ENCODE results near the gene KRAS.

KRAS gene

DNA sequence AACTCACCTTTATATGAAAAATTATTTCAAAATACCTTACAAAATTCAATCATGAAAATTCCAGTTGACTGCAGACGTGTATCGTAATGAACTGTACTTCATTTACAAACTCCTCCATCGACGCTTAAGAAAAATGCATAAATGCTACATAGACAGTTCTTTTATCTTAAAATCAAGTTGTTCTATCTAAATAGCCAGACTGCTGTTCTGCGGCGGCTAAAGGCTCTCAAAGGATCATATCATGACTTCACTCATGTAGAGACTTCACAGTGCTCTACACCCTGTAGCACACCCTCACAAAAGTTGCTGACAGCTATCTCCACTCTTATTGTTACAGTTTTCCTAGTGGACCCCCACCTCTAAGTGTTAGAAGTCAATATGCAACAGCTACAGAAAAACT lies 5.2 kb downstream of the KRAS start:
- Histone ChIP-seq H3K9me2 (replicated peaks; ENCODE audit: control insufficient read depth, low read length) (no peaks in the 10 kb centered on the region), H3K4me2 (ENCODE audit: low read length) (no peak overlapping the region), H4K20me1 (ENCODE audit: control insufficient read depth, insufficient read depth, low read depth, low read length) (0 out of 2 replicates have a peak, but pooled peaks cover 4% of the 10 kb centered on the region), H3F3A (ENCODE audit: control insufficient read depth, insufficient read depth) (peaks cover 20% of the 10 kb centered on the region; the same call in 1 of the 2 replicates), H3K9me3 (ENCODE audit: control insufficient read depth, insufficient read depth, low read length) (no peaks in the 10 kb centered on the region), H3K27me3 (ENCODE audit: control insufficient read depth, low read length) (no peaks in the 10 kb centered on the region), H3K4me1 (ENCODE audit: control insufficient read depth, low read length) (peaks cover 16% of the 10 kb centered on the region), H3K79me2 (ENCODE audit: control insufficient read depth, low read length) (peaks cover 63% of the 10 kb centered on the region), H3K36me3 (ENCODE audit: control insufficient read depth, low read length) (peaks cover 41% of the 10 kb centered on the region), H3K27ac (ENCODE audit: low read depth, low read length) (no peak overlapping the region), H3K4me3 (ENCODE audit: low read length) (no peak overlapping the region)
- no peak for TF ChIP-seq EZH2phosphoT487 (IDR thresholded peaks at IDR 0.05; ENCODE audit: borderline replicate concordance, low read length)
- TF ChIP-seq, protein P1, sequence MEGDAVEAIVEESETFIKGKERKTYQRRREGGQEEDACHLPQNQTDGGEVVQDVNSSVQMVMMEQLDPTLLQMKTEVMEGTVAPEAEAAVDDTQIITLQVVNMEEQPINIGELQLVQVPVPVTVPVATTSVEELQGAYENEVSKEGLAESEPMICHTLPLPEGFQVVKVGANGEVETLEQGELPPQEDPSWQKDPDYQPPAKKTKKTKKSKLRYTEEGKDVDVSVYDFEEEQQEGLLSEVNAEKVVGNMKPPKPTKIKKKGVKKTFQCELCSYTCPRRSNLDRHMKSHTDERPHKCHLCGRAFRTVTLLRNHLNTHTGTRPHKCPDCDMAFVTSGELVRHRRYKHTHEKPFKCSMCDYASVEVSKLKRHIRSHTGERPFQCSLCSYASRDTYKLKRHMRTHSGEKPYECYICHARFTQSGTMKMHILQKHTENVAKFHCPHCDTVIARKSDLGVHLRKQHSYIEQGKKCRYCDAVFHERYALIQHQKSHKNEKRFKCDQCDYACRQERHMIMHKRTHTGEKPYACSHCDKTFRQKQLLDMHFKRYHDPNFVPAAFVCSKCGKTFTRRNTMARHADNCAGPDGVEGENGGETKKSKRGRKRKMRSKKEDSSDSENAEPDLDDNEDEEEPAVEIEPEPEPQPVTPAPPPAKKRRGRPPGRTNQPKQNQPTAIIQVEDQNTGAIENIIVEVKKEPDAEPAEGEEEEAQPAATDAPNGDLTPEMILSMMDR (IDR thresholded peaks at IDR 0.05; ENCODE audit: low read depth, low read length, poor library complexity, severe bottlenecking): no peak

DNA sequence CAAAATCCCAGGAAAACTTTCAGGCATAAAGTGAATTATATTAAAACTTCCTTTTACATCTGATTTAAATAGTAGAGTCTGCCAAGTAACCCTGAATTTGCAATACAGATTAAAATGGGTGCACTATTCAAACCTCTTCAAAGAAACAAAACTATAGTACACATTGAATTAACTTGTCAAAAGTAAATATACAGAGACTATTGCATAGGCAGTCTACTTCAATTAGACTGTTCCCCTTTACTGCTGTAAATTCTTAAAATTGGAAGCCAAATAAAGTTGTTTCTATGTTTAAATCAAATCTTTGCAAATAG lies 7.1 kb downstream of the KRAS start:
- H3K79me2 ChIP-seq (ENCODE audit: control insufficient read depth, low read length): peaks cover 62% of the 10 kb centered on the region
- TF ChIP-seq EZH2phosphoT487 (IDR thresholded peaks at IDR 0.05; ENCODE audit: borderline replicate concordance, low read length): no peak
- TF ChIP-seq, protein P1 (IDR thresholded peaks at IDR 0.05; ENCODE audit: low read depth, low read length, poor library complexity, severe bottlenecking): no peak
- no peaks in the 10 kb centered on the region for H3K9me3 ChIP-seq (ENCODE audit: control insufficient read depth, insufficient read depth, low read length)
- no peak overlapping the region for H3K4me3 ChIP-seq (ENCODE audit: low read length)
- H3K27ac ChIP-seq (ENCODE audit: low read depth, low read length): no peak overlapping the region
- peaks cover 8% of the 10 kb centered on the region for H3K4me1 ChIP-seq (ENCODE audit: control insufficient read depth, low read length)
- H4K20me1 ChIP-seq (ENCODE audit: control insufficient read depth, insufficient read depth, low read depth, low read length): 0 out of 2 replicates have a peak, but pooled peaks cover 4% of the 10 kb centered on the region
- no peak overlapping the region for H3K4me2 ChIP-seq (ENCODE audit: low read length)
- no peaks in the 10 kb centered on the region for H3K27me3 ChIP-seq (ENCODE audit: control insufficient read depth, low read length)
- H3K36me3 ChIP-seq (ENCODE audit: control insufficient read depth, low read length): peaks cover 52% of the 10 kb centered on the region
- peaks cover 20% of the 10 kb centered on the region; the same call in 1 of the 2 replicates for H3F3A ChIP-seq (ENCODE audit: control insufficient read depth, insufficient read depth)
- no peaks in the 10 kb centered on the region for H3K9me2 ChIP-seq (replicated peaks; ENCODE audit: control insufficient read depth, low read length)

DNA sequence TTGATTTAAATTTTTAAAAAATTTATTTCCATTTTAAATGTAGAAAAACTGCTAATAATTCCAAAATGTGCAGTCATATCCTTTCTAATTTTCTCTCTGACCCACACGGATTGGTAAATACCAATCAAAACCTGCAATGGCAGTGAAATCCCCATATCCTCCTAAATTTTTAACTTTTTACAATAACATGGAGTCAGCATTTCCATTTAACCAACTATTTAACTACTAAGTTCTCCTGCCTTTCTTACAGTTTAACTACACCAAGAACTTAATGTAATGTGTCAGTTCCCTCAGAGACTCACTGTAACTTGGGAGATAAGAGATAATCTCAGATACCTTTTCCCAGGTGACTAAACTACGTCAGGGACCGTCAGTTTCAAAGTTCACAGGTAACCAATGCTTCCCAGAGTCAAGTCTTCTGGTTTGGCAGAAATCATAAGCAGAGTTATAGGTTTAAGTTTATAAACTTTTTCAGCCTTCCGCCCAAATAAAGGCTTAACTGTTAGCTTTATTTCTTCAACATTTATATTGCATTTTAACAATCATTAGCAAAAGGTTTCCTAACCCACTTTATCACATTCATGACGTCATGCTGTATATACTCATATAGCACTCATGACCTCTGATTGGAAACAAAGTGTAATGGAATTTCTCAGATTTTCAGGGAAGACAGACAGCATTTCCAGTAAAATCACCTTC lies 7.6 kb downstream of the KRAS start:
- Histone ChIP-seq H3K79me2 (ENCODE audit: control insufficient read depth, low read length) (peaks cover 60% of the 10 kb centered on the region), H3K4me3 (ENCODE audit: low read length) (no peak overlapping the region), H3K4me2 (ENCODE audit: low read length) (no peak overlapping the region), H3K9me2 (replicated peaks; ENCODE audit: control insufficient read depth, low read length) (no peaks in the 10 kb centered on the region), H3K36me3 (ENCODE audit: control insufficient read depth, low read length) (peaks cover 51% of the 10 kb centered on the region), H4K20me1 (ENCODE audit: control insufficient read depth, insufficient read depth, low read depth, low read length) (0 out of 2 replicates have a peak, but pooled peaks cover 4% of the 10 kb centered on the region), H3K9me3 (ENCODE audit: control insufficient read depth, insufficient read depth, low read length) (no peaks in the 10 kb centered on the region), H3K27ac (ENCODE audit: low read depth, low read length) (no peak overlapping the region), H3F3A (ENCODE audit: control insufficient read depth, insufficient read depth) (peaks cover 20% of the 10 kb centered on the region; the same call in 1 of the 2 replicates), H3K27me3 (ENCODE audit: control insufficient read depth, low read length) (no peaks in the 10 kb centered on the region), H3K4me1 (ENCODE audit: control insufficient read depth, low read length) (peaks cover 5% of the 10 kb centered on the region)
- TF ChIP-seq, protein P1 (IDR thresholded peaks at IDR 0.05; ENCODE audit: low read depth, low read length, poor library complexity, severe bottlenecking): no peak
- no peak for TF ChIP-seq EZH2phosphoT487 (IDR thresholded peaks at IDR 0.05; ENCODE audit: borderline replicate concordance, low read length)

All from DOHH2 (cell line).